ENCODE results near the gene EHMT1.

The EHMT1 gene

GRCh38 chr9:137815256-137816255, 196.8 kb downstream of the EHMT1 start:
- no peak for DNase-seq

DNA sequence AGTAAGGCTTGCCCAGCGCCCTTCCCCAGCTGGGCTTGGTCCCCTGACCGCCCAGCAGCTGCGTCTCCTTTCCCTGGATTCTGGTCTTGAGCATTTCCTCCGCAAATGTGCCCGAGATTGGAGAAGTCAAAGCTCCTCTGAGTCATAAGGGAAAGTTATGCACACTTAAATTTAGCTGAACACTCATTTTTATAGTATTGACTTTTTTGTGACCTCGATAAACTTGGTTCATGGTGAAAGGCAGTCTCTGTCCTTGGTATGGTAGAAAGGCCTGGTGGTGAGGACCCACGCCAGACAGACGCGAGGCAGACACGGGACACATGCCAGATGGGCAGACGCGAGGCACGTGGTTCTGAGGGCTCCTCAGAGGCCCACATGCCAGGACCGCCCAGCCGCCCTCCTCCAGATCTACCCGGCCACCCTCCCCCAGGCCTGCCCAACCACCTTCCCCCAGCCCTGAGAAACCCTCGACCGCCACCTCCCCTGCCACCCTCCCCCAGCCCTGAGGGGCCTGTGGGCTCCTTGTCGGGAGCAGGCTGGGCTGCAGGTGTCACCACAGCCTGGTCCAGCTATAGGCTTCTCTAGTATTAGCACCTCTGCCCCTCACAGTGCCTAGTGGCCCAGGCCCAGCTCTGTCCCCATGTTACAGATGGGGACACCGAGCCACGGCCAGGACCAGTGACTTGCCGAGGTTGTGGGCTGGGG, 197.9 kb downstream of the EHMT1 start:
- DNase-seq = no peak

GRCh38 chr9:137817236-137818200, 198.7 kb downstream of the EHMT1 start:
- no peak for DNase-seq

DNA sequence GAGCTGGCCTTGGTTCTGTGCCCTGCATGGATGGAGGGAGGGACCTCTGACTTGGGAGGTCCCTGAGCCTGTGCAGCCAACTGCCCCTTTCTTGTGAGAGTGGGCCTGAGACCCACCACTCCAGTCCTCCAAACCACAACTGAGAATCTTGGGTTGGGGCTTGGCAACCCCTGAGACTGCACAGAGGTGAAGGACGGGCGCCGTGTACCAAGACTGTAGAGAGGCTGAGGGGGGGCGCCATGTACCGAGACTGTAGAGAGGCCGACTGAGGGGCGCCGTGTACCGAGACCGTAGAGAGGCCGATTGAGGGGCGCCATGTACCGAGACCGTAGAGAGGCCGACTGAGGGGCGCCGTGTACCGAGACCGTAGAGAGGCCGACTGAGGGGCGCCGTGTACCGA, 199.5 kb downstream of the EHMT1 start:
- no peak for DNase-seq

GRCh38 chr9:137820161-137820855, 201.5 kb downstream of the EHMT1 start:
- DNase-seq = no peak

DNA sequence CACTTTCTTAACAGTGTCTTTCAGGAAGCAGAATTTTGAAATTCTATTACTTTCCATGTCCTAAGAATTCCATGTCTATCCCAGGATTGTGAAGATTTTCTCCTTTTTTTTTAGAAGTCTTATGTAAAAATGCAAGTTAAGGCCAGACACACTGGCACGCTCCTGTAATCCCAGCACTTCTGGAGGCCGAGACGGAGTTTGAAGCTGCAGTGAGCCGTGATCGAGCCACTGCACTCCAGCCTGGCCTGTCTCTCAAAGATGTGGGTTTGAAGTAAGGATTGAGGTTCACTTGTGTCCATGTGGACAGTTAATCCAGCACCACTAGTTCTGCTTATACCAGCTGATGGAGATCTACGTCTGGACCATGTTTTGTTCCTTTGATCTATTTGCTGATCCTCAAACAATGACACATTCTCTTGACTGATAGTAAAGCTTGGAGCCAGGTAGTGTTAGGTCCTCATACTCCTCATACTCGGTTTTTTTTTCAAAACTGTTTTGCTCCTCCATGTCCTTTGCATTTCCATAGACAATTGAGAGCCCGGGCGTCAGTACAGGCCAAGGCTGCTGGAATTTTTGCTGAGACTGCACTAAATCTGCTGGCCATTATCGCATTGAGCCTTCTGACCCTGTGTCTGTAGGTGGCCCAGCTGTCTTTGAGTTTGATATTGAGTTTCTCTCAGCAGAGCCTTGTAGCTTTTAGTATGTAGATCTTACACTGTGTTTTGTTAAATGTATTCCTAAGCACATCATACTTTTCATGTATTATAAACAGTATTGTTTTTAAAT, 205.4 kb downstream of the EHMT1 start:
- no peak for DNase-seq

DNA sequence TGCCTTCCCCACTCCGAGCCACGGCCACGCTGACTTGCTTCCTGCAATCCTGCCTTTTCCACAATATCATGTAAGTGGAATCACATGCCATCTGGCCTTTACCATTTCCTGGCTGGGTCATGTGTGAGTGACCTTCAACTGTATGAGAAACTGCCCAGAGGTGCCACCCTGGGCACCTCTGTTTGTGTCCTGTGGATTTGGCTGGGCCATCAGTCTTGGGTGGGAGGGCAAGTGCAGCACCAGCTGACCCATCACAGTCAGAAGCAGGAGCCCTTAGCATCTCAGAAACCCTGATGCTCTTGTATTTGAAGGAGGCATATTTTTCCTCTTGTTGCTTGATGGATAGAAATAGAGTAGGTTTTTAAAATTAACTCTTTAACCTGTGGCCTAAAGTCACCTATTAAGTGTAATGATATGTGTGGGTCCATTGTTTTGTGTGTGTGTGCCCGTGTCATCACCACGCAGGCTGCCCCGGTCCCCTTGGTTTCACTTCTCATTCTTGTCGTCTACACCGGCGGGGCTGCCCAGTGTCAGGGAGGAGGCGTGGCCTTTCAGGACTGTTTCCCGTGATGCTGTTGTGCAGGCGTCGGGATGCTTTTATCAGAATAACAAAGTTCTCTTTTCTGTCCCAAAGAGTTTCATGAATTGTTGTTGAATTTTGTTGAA, 206.7 kb downstream of the EHMT1 start:
- DNase-seq = no peak

DNA sequence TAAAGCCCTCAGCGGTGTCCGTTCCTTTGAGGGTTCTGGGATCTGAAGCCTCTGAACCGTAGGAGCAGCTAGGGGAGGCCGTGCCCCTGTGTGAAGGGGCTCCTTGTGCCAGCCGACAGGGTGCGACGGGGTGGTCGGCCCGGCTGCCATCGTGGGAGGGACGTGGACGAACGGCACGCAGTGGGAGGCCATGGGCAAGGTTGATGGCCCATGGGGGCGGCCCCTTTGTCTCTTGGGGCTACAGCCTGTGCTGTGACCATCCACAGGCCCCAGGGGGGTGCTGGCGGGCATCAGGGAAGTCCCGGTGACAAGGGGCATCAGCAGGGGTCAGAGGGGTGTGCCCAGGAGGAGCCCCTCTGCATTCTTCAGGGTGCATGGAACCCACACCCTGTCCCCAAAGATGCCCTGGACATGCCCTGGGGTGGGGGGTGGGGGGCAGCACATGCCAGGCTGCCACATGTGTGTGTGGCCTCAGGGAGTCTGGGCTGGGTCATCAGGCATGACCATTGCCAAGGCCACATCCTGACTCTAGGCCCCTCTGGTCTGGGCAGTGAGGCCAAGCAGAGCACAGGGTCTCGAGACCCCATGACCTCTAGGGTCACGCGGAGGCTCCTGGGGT, 209.2 kb downstream of the EHMT1 start:
- no peak for DNase-seq

DNA sequence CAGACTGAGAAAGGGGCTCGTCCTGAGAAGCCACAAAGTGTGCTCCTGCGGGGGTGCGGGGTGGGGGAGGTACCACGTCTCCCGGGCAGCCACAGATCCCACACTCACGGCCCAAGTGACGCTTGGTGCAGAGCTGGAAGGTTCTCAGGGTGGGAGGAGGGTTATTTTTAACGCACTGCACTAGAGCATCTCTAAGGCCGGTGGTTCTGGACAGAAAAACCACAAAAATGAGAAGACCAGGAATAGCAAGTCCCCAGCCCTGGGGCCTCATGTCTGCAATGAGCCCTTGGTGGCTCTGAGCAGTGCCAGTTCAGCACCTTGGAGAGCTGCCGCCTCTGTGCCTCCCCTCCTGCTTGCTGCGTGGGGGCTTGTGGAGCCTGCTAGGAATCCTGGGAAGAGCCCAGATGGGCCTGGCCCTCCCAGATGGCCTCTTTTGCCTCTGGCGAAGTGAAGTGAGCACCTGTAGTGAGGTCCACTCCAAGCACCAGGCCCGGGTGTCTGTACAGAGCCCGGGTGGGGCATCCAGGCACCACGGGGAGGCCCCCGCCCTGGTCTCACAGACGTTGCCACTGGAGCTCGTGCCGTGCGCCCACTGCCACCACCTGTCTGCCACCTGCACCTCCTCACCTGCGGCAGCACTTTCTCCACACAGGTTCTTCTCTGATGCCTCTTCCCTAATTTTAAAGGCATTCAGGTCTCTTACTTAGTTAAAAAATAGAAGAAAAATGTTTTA, 209.9 kb downstream of the EHMT1 start:
- DNase-seq = no peak

GRCh38 chr9:137829260-137829996, 210.6 kb downstream of the EHMT1 start:
- DNase-seq = no peak

DNA sequence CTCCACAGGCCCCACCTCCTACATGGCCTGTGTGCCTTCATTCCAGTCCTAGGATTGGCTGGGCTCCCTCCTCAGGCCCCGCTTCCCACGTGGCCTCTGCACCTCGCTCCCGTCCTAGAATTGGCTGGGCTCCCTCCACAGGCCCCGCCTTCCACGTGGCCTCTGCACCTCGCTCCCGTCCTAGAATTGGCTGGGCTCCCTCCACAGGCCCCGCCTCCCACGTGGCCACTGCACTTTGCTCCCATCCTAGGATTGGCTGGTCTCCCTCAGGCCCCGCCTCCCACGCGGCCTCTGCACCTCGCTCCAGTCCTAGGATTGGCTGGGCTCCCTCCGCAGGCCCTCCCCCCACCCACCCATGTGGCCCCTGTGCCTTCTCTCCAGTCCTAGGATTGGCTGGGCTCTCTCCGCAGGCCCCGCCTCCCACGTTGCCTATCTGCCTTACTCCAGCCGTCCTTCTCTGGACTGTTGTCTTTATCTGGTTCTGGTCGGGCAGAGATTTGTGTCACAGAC, 213.4 kb downstream of the EHMT1 start:
- DNase-seq = no peak

DNA sequence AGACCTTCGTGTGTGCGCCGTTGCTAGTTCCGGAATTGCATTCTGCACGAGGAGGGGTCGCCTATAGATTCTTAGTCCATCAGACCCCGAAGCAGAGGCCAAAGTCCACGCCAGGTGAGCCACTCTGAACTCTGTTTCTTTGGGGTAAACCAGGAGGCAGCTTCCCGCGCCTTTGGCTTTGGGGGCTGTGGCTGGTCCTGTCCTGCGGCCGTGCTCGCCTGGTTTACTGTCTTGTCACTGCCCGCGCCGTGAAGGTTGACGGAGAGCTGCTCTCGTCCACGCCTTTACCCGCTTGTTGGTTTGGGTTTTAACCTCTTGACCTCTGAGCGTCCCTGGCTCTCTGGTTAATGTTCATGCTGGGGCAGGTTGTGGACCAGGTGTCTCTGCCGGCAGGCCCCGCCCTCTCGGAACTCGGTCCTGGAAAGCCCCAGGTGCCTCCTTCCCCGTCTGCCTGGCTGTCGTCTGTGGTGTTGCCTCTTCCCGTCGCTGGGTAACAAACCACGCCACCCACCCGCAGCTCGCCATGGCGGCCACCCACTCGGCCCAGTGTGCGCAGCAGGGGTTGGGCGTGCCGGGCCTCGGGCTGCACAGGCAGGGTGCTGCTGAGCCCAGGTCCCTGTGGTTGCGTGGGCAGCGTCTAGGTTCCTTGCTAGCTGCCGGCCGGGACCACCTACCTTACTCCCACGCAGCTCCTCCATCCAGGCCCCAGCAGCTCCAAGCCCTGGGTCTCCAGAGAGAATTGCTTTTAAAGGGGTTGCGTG, 214.2 kb downstream of the EHMT1 start:
- no peak for DNase-seq

DNA sequence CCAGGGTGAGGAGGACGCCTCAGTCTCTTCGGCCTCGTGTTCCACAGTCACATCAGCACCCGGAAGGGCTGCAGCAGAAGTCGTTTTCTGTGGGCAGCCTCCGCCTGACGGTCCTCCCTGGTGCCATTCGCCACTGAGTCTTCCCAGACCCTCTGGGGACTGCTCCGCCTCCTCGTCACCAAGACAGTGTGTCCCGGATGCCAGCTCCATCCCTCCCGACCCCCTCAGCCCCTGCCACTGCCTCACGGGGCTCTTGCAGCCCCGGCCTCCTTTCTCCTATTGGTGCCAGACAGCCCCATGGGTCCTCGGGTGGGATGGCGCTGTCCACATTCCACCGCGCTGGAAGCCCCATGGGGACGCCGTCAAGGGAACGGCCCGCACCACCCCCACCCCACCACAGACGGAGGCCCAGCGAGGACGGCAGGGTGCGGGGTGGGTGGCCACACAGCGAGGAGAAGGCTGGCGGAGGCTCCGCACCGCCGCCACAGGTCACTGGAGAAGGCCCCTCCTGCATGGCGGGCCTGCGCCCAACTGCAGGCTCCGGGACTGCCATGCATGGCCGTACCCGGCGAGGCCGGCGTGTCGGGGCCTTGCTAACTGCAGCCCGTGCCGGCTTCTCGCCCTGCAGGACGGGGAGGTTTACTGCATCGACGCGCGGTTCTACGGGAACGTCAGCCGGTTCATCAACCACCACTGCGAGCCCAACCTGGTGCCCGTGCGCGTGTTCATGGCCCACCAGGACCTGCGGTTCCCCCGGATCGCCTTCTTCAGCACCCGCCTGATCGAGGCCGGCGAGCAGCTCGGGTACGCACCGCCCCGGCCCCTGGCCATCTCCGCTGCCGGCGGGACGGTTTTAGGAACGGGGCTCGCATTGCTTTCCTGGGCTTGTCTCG, 215.2 kb downstream of the EHMT1 start:
- DNase-seq = no peak

- DNase-seq = no peak
These were observed 216.2 kb downstream of the EHMT1 start for GRCh38 chr9:137834846-137835546.

DNA sequence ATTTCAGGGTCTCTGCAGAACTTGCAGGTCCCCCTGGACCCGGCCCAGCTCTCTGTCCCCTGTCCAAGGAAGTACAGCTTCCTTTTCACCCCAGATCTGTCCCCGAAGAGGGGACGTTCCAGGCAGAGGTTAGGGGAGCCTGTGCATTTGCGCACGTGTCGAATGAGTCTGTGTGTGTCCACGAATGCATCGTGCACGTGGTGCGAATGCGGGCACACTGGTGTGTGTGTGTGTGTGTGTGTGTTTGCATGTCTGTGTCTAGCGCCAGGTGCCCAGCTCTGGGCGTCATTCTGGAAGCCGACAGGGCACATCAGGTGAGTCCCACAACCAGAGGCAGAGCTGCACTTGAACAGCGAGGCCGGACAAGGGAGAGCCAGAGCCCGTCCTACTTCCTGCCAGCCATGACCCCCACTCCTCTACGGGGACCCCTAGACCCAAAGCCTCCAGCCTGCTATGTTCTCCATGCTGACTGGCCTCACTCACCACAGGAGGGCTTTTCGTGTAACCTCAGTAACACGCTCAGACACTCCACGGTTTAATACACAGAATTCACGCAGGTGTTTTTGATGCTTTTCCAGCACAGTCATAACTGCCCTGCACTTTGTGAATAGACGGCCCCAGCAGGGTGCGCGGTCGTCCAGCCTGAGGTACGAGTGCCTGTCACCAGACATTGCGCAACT, 217.5 kb downstream of the EHMT1 start:
- no peak for DNase-seq
